HG03342 (cell line): ENCODE results near the gene COBLL1.

Source experiments
- ATAC-seq: cut with Tn5 transposase; IDR thresholded peaks from one replicate; pipeline ENCODE4 v1.9.1; 2021; ENCODE audit warnings: mild to moderate bottlenecking, moderate library complexity; ENCODE audit not compliant: unreplicated experiment

COBLL1 gene

GRCh38 chr2:164691346-164691887 lies 150.2 kb downstream of the COBLL1 start:
- ATAC-seq: no peak

- no peak for ATAC-seq
Observed at GRCh38 chr2:164690361-164690760, 151.3 kb downstream of the COBLL1 start.

- ATAC-seq: no peak
Observed at GRCh38 chr2:164688896-164689419, 152.7 kb downstream of the COBLL1 start.

- ATAC-seq: no peak
Observed at GRCh38 chr2:164681009-164681408, 160.6 kb downstream of the COBLL1 start.

- no peak for ATAC-seq
Observed at GRCh38 chr2:164678631-164679149, 162.9 kb downstream of the COBLL1 start.

GRCh38 chr2:164677733-164678132 lies 163.9 kb downstream of the COBLL1 start:
- ATAC-seq: no peak

GRCh38 chr2:164677271-164677670 lies 164.4 kb downstream of the COBLL1 start:
- ATAC-seq: no peak

- no peak for ATAC-seq
Observed at GRCh38 chr2:164675687-164676086, 165.9 kb downstream of the COBLL1 start.

GRCh38 chr2:164675027-164675426 lies 166.6 kb downstream of the COBLL1 start:
- no peak for ATAC-seq

- no peak for ATAC-seq
Observed at GRCh38 chr2:164671664-164672396, 169.8 kb downstream of the COBLL1 start.

- ATAC-seq: no peak
Observed at GRCh38 chr2:164669291-164669690, 172.3 kb downstream of the COBLL1 start.

GRCh38 chr2:164667566-164667965 lies 174.1 kb downstream of the COBLL1 start:
- no peak for ATAC-seq

- no peak for ATAC-seq
Observed at GRCh38 chr2:164664070-164664469, 177.6 kb downstream of the COBLL1 start.

- no peak for ATAC-seq
Observed at GRCh38 chr2:164662868-164663631, 178.6 kb downstream of the COBLL1 start.

- ATAC-seq: no peak
Observed at GRCh38 chr2:164662066-164662465, 179.6 kb downstream of the COBLL1 start.

GRCh38 chr2:164661349-164661748 lies 180.3 kb downstream of the COBLL1 start:
- ATAC-seq: no peak

GRCh38 chr2:164657129-164657528 lies 184.5 kb downstream of the COBLL1 start:
- ATAC-seq: no peak

- ATAC-seq: no peak
Observed at GRCh38 chr2:164655750-164656149, 185.9 kb downstream of the COBLL1 start.

GRCh38 chr2:164655336-164655735 lies 186.3 kb downstream of the COBLL1 start:
- no peak for ATAC-seq

GRCh38 chr2:164651361-164651760 lies 190.3 kb downstream of the COBLL1 start:
- ATAC-seq: no peak

GRCh38 chr2:164644036-164644700 lies 197.5 kb downstream of the COBLL1 start:
- ATAC-seq: no peak
